A549 (cell line): ENCODE results near the gene TBC1D8. TPM values are rescaled to one million over a fixed set of nuclear protein-coding genes. Genes with fewer than 3 reads are reported as not detected.

ENCODE experiments used
- ATAC-seq, 2 experiments: fragments of 200-7000 bp in 1 of 2; fragments of >200 bp in 1 of 2; cut with Nextera tagmentation in 1 of 2; cut with Tn5 transposase in 1 of 2; 3 replicates each; pipeline versions ENCODE4 v1.8.0 to v1.9.1; 2018 to 2020; ENCODE audit warnings: mild to moderate bottlenecking in 1 of 2, moderate library complexity in 1 of 2
- CTCF ChIA-PET: fragments of 300-600 bp; sonication (Branson Sonifier 250); formaldehyde crosslinking; extraction: SDS; loops from one replicate; lab custom pipeline; 2021; ENCODE audit warnings: antibody characterized with exemption, inconsistent platforms; lab: Yijun Ruan, JAX
- POLR2A ChIA-PET: fragments of 350-600 bp; formaldehyde crosslinking; extraction: SDS; loops from one replicate; lab custom pipeline; 2021; ENCODE audit warnings: antibody characterized with exemption, inconsistent platforms; lab: Yijun Ruan, JAX
- DNase-seq, 2 experiments: peaks; one replicate each; pipeline versions ENCODE4 v3.0.0 to v3.0.0-alpha.2; 2011 to 2016; ENCODE audit warnings: low read depth in 1 of 2, low spot score in 1 of 2
- FAIRE-seq: peaks from 2 replicates; lab custom pipeline; 2011; peaks lifted over from hg19 to GRCh38; lab: Jason Lieb, UNC
- H3K27ac ChIP-seq, 2 experiments: fragments of >200 bp; sonication (Bioruptor Twin); formaldehyde crosslinking; 3 replicates each; pipeline ENCODE4 v1.5.1; 2016 to 2017
- H3K4me1 ChIP-seq: fragments of >200 bp; sonication (Bioruptor Twin); formaldehyde crosslinking; 3 replicates; pipeline ENCODE4 v1.6.1; 2016
- H3K4me2 ChIP-seq: fragments of >200 bp; sonication (Bioruptor Twin); formaldehyde crosslinking; 3 replicates; pipeline ENCODE4 v1.6.1; 2016
- H3K4me3 ChIP-seq: fragments of >200 bp; sonication (Bioruptor Twin); formaldehyde crosslinking; 3 replicates; pipeline ENCODE4 v1.5.1; 2016
- H3K9me3 ChIP-seq: fragments of >200 bp; sonication (Bioruptor Twin); formaldehyde crosslinking; 3 replicates; pipeline ENCODE4 v1.6.1; 2016
- CBX8 ChIP-seq: fragments of 200-600 bp; sonication (generic); IDR thresholded peaks from 2 replicates; pipeline ENCODE4 v1.6.1; 2016
- CTCF ChIP-seq: fragments of >200 bp; sonication (Bioruptor Twin); formaldehyde crosslinking; IDR thresholded peaks from 3 replicates; pipeline ENCODE4 v1.5.1; 2016
- EHMT2 ChIP-seq: fragments of 200-600 bp; sonication (generic); IDR thresholded peaks from 2 replicates; pipeline ENCODE4 v1.6.1; 2016; ENCODE audit warnings: antibody characterized with exemption, low read depth, mild to moderate bottlenecking, moderate library complexity
- ELK1 ChIP-seq: fragments of 150-350 bp; IDR thresholded peaks from 2 replicates; pipeline ENCODE4 v1.6.1; 2014; ENCODE audit warnings: low read depth, mild to moderate bottlenecking, low read length
- EP300 ChIP-seq, 2 experiments: fragments of >200 bp; sonication (Bioruptor Twin); formaldehyde crosslinking; IDR thresholded peaks; 2 replicates in 1 of 2; 3 replicates in 1 of 2; pipeline ENCODE4 v1.6.1; 2016 to 2017
- ESRRA ChIP-seq: fragments of 150-350 bp; IDR thresholded peaks from 2 replicates; pipeline ENCODE4 v1.6.1; 2014; ENCODE audit warnings: mild to moderate bottlenecking, low read length, borderline replicate concordance
- FOSB ChIP-seq: fragments of 250-450 bp; sonication (Bioruptor Pico); IDR thresholded peaks from 2 replicates; pipeline ENCODE4 v1.5.0; 2020; ENCODE audit warnings: mild to moderate bottlenecking, moderate library complexity
- KDM5A ChIP-seq: fragments of 200-600 bp; sonication (generic); IDR thresholded peaks from 2 replicates; pipeline ENCODE4 v1.6.1; 2016; ENCODE audit warnings: antibody characterized with exemption, mild to moderate bottlenecking
- POLR2A ChIP-seq: IDR thresholded peaks from 2 replicates; pipeline ENCODE4 v1.6.1; 2012; ENCODE audit warnings: mild to moderate bottlenecking, low read length
- POLR2AphosphoS2 ChIP-seq: conservative IDR thresholded peaks from 2 replicates; pipeline ENCODE4 v1.6.1; 2012; ENCODE audit warnings: low read length, improper control_type of control experiment, inconsistent platforms
- RAD21 ChIP-seq, 2 experiments: fragments of >200 bp in 1 of 2; sonication (Bioruptor Twin) in 1 of 2; formaldehyde crosslinking in 1 of 2; IDR thresholded peaks in 1 of 2; conservative IDR thresholded peaks in 1 of 2; 2 replicates in 1 of 2; 3 replicates in 1 of 2; pipeline ENCODE4 v1.6.1; 2012 to 2018; ENCODE audit warnings: inconsistent platforms in 1 of 2
- REST ChIP-seq: fragments of 200-600 bp; sonication (generic); IDR thresholded peaks from 2 replicates; pipeline ENCODE4 v1.6.1; 2016; ENCODE audit warnings: antibody characterized with exemption, mild to moderate bottlenecking, moderate library complexity
- SMC3 ChIP-seq: fragments of >200 bp; sonication (Bioruptor Twin); formaldehyde crosslinking; IDR thresholded peaks from 3 replicates; pipeline ENCODE4 v1.6.1; 2018; ENCODE audit warnings: inconsistent platforms
- SREBF2 ChIP-seq: fragments of 450-650 bp; IDR thresholded peaks from 2 replicates; pipeline ENCODE4 v1.6.1; 2014; ENCODE audit warnings: mild to moderate bottlenecking, moderate library complexity
- ZFP36 ChIP-seq: fragments of 450-650 bp; IDR thresholded peaks from 2 replicates; pipeline ENCODE4 v1.6.1; 2014; ENCODE audit warnings: borderline replicate concordance; ENCODE audit not compliant: partially characterized antibody
- WGBS: methylation state at CpG from one replicate; pipeline ENCODE4 v1.1.6; 2017; ENCODE audit errors: missing lambda C conversion rate; 5-methylcytosine and 5-hydroxymethylcytosine counted together
- polyA plus RNA-seq, 4 experiments: library from polyadenylated mRNA; depleted of rRNA in 3 of 4; stranded (reverse); fragments of >200 nt; fragmentation: RNase III in 1 of 4; extraction: RNeasy Plus Mini Kit Qiagen cat#74134 plus additional on column Dnase treatment in 1 of 4; gene quantifications; 2 replicates in 3 of 4; 3 replicates in 1 of 4; pipeline ENCODE4 v1.2.3, GENCODE V29; 2011 to 2017

The TBC1D8 gene
- polyA plus RNA-seq, 2 of the 4 experiments (the other 2 are of a cell fraction) = 35.3 to 107 TPM

GRCh38 chr2:101036562-101036961 is 114.6 kb downstream of the TBC1D8 start:
- ChIA-PET POLR2A (interaction anchor here (0.7 to 1.6 kb wide), 2 partner anchors 9 to 115 kb away, joined by 3 to 6 read pairs; partner anchors contain the start of gene TBC1D8), CTCF (interaction anchor here (0.6 to 5.2 kb wide), 29 partner anchors 8 to 252 kb away, joined by 3 to 107 read pairs (median 5); partner anchors contain the start of gene TBC1D8)
- Histone ChIP-seq H3K27ac (peak overlapping the region; percentile 58 to 80; a peak in 5 of 6 replicates), H3K9me3 (no peaks in the 10 kb centered on the region), H3K4me2 (no peak overlapping the region), H3K4me1 (peaks cover 27% of the 10 kb centered on the region; the same call in 2 of the 3 replicates), H3K4me3 (no peak overlapping the region)
- ATAC-seq (0 out of 6 replicates have a peak, but pooled peaks of 1 of the 2 experiments have one; percentile 13), DNase-seq (no peak), FAIRE-seq (no peak)
- 57% methylated on average over 2 of the region's 2 CpGs for WGBS
- TF ChIP-seq FOSB (CRISPR knock-in tag) (no peak), RAD21 (conservative IDR thresholded peaks at IDR 0.05 in 1 of 2, IDR thresholded peaks at IDR 0.05 in 1 of 2) (peak; percentile 75 to 80), ESRRA (no peak), CTCF (peak; percentile 59), EHMT2 (no peak), POLR2A (no peak), ZFP36 (no peak), CBX8 (no peak), KDM5A (no peak), SMC3 (peak; percentile 72), REST (no peak)

- FAIRE-seq = no peak
- H3K27ac ChIP-seq = no peak overlapping the region
- no peak for ATAC-seq
- H3K9me3 ChIP-seq = no peaks in the 10 kb centered on the region
- no peak for TF ChIP-seq REST
- TF ChIP-seq FOSB (CRISPR knock-in tag) = no peak
- no peak for TF ChIP-seq POLR2A
- no peak for TF ChIP-seq CBX8
- no peak for TF ChIP-seq SREBF2
- no peak for TF ChIP-seq EP300 (IDR thresholded peaks at IDR 0.05)
- TF ChIP-seq ELK1 = no peak
- no peak for TF ChIP-seq POLR2AphosphoS2
- ChIA-PET POLR2A (interaction anchor here (0.6 to 1.1 kb wide), 2 partner anchors 30 to 48 kb away, joined by 3 to 4 read pairs; partner anchors contain the start of gene RPL31), CTCF (interaction anchor here (0.6 to 4.9 kb wide), 8 partner anchors 9 to 438 kb away, joined by 3 to 41 read pairs (median 4); partner anchors contain the start of gene TBC1D8)
- WGBS = 91% methylated on average over 12 of the region's 15 CpGs
- H3K4me2 ChIP-seq = no peak overlapping the region
- no peak overlapping the region for H3K4me3 ChIP-seq
- H3K4me1 ChIP-seq = peaks cover 8% of the 10 kb centered on the region; the same call in 2 of the 3 replicates
- no peak for DNase-seq
These were observed 119.0 kb downstream of the TBC1D8 start for GRCh38 chr2:101032084-101032776.
